Endodermal cell (in vitro differentiated cells): ENCODE data around the gene NOS3. TPM values are rescaled to one million over a fixed set of nuclear protein-coding genes. Genes with fewer than 3 reads are reported as not detected.

Source experiments
- DNase-seq: peaks from one replicate; pipeline ENCODE4 v3.0.0-alpha.2; 2017
- H3K27ac ChIP-seq: 2 replicates; pipeline ENCODE4 v1.5.1; 2013; ENCODE audit warnings: mild to moderate bottlenecking, low read depth, low read length, moderate library complexity
- H3K27me3 ChIP-seq: 2 replicates; pipeline ENCODE4 v1.6.1; 2013; ENCODE audit warnings: mild to moderate bottlenecking, low read length, moderate library complexity; ENCODE audit not compliant: insufficient read depth, control insufficient read depth, poor library complexity, severe bottlenecking
- H3K36me3 ChIP-seq: 2 replicates; pipeline ENCODE4 v1.7.0; 2013; ENCODE audit warnings: mild to moderate bottlenecking, low read length, moderate library complexity; ENCODE audit not compliant: control insufficient read depth, insufficient read depth
- H3K4me1 ChIP-seq: one replicate; pipeline ENCODE4 v1.7.0; 2013; ENCODE audit warnings: low read length; ENCODE audit not compliant: control insufficient read depth, insufficient read depth
- H3K4me3 ChIP-seq: 2 replicates; pipeline ENCODE4 v1.5.1; 2013; ENCODE audit warnings: mild to moderate bottlenecking, low read length, moderate library complexity
- H3K9ac ChIP-seq: 2 replicates; pipeline ENCODE4 v1.6.1; 2013; ENCODE audit warnings: mild to moderate bottlenecking, low read length, moderate library complexity; ENCODE audit not compliant: poor library complexity, severe bottlenecking; ENCODE audit errors: extremely low read depth
- H3K9me3 ChIP-seq: 2 replicates; pipeline ENCODE4 v1.6.1; 2013; ENCODE audit warnings: mild to moderate bottlenecking, low read length, moderate library complexity; ENCODE audit not compliant: control insufficient read depth
- H3K27ac Mint-ChIP-seq: 2 replicates; pipeline ENCODE4 v1.8.0; 2020; ENCODE audit warnings: mixed read lengths
- H3K27me3 Mint-ChIP-seq: 2 replicates; pipeline ENCODE4 v1.8.0; 2021; ENCODE audit warnings: mild to moderate bottlenecking, mixed read lengths; ENCODE audit not compliant: insufficient read depth
- H3K36me3 Mint-ChIP-seq: 2 replicates; pipeline ENCODE4 v1.8.0; 2020; ENCODE audit warnings: low read depth, mixed read lengths
- H3K4me1 Mint-ChIP-seq: 2 replicates; pipeline ENCODE4 v1.8.0; 2020; ENCODE audit warnings: mixed read lengths
- H3K4me3 Mint-ChIP-seq: 2 replicates; pipeline ENCODE4 v1.8.0; 2020; ENCODE audit warnings: mild to moderate bottlenecking, moderate library complexity, mixed read lengths
- H3K9me3 Mint-ChIP-seq: 2 replicates; pipeline ENCODE4 v1.8.0; 2020; ENCODE audit warnings: mild to moderate bottlenecking, mixed read lengths
- WGBS, 2 experiments: methylation state at CpG; one replicate each; pipeline versions ENCODE4 v1.1.5 to v1.1.7; 2013; ENCODE audit warnings: missing lambda C conversion rate in 2 of 2, mixed read lengths in 1 of 2; ENCODE audit not compliant: insufficient coverage in 1 of 2, insufficient read length in 1 of 2; 5-methylcytosine and 5-hydroxymethylcytosine counted together
- total RNA-seq, 2 donors: library from RNA; stranded (reverse); fragmentation: NEBNext Ultra II Directional in 1 of 2; extraction: Animal tissue kit (Norgen Biotek cat#: 25700) in 1 of 2; gene quantifications; 2 replicates in 1 of 2; 3 replicates in 1 of 2; pipeline ENCODE4 v1.2.1, GENCODE V29; 2021
- TF ChIP-seq, protein P1 (sequence below): fragments of 200-600 bp; sonication (generic); conservative IDR thresholded peaks from 2 replicates; pipeline ENCODE4 v1.5.0; 2021; ENCODE audit warnings: antibody characterized with exemption, mild to moderate bottlenecking

NOS3 gene
- total RNA-seq, 2 donors from 2014 or later: 2.3 to 9.1 TPM

DNA sequence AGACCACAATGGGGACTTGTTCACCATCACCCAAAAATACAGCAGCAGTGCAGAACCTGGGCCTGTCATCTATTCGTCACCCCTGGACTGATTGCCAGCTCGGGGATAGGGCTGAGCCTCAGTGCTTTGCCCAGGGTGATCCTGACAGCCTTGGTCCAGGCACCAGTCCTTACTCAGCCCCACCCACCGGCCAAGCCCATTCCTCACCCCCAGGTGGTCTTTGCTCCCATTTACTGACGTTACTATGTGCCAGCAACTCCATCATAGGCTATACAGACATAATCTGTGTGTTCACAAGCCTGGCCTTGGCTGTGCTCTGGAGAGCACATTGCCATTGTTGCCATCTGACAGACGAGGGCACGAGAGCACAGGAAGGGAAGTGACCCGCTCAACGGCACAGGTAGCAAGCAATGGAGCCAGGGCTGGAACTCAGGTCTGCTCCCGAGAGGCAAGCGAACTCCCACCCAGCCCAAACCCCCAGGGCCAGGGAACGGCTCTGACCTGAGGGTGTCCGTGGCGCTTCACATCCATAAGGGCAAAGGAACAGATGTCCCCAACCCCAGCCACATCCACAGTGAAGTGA, 26.6 kb downstream of the NOS3 start:
- no peak overlapping the region for H3K4me3 ChIP-seq

DNA sequence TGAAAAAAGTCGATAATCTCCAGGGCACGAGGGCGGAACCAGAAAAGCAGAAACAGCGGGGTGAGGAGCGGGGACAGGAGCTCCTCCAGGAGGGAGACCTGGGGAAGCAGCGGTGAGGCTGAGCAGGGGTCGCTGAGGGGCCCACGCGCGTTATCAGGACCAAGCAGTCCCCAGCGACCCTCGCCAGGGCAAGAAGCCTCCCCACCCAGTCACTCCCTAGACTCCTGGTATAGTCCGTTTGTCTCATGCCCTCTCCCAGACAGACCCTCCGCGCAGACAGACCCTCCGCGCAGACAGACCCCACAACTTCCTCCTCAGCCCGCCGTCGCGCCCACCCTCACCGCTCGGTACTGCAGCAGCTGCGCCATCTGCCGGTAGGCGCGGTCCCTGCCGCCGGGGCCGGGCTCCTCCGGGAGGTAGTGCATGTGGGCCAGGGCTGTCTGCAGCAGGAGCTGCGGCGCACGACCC, 27.2 kb downstream of the NOS3 start:
- WGBS, 2 experiments: 19 to 50% methylated on average over 5 to 34 of the region's 34 CpGs

More for the DNA sequence above, 26.6 kb downstream of the NOS3 start:
- DNase-seq: peak; percentile 51
- peaks cover 92% of the 10 kb centered on the region for H3K27me3 Mint-ChIP-seq
- H3K27ac Mint-ChIP-seq: no peak overlapping the region
- H3K4me1 Mint-ChIP-seq: peaks cover 21% of the 10 kb centered on the region
- TF ChIP-seq, protein P1, sequence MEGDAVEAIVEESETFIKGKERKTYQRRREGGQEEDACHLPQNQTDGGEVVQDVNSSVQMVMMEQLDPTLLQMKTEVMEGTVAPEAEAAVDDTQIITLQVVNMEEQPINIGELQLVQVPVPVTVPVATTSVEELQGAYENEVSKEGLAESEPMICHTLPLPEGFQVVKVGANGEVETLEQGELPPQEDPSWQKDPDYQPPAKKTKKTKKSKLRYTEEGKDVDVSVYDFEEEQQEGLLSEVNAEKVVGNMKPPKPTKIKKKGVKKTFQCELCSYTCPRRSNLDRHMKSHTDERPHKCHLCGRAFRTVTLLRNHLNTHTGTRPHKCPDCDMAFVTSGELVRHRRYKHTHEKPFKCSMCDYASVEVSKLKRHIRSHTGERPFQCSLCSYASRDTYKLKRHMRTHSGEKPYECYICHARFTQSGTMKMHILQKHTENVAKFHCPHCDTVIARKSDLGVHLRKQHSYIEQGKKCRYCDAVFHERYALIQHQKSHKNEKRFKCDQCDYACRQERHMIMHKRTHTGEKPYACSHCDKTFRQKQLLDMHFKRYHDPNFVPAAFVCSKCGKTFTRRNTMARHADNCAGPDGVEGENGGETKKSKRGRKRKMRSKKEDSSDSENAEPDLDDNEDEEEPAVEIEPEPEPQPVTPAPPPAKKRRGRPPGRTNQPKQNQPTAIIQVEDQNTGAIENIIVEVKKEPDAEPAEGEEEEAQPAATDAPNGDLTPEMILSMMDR: no peak
- H3K27ac ChIP-seq: no peak overlapping the region
- H3K36me3 Mint-ChIP-seq: no peaks in the 10 kb centered on the region
- peak overlapping the region; percentile 50 for H3K4me3 Mint-ChIP-seq
- no peaks in the 10 kb centered on the region for H3K4me1 ChIP-seq
- peaks cover 3% of the 10 kb centered on the region for H3K9me3 Mint-ChIP-seq
- H3K27me3 ChIP-seq: peaks cover 46% of the 10 kb centered on the region
- WGBS, 2 experiments: 80 to 88% methylated on average over 8 to 13 of the region's 13 CpGs
- no peak overlapping the region for H3K9ac ChIP-seq
- H3K36me3 ChIP-seq: no peaks in the 10 kb centered on the region
- H3K9me3 ChIP-seq: no peaks in the 10 kb centered on the region

DNA sequence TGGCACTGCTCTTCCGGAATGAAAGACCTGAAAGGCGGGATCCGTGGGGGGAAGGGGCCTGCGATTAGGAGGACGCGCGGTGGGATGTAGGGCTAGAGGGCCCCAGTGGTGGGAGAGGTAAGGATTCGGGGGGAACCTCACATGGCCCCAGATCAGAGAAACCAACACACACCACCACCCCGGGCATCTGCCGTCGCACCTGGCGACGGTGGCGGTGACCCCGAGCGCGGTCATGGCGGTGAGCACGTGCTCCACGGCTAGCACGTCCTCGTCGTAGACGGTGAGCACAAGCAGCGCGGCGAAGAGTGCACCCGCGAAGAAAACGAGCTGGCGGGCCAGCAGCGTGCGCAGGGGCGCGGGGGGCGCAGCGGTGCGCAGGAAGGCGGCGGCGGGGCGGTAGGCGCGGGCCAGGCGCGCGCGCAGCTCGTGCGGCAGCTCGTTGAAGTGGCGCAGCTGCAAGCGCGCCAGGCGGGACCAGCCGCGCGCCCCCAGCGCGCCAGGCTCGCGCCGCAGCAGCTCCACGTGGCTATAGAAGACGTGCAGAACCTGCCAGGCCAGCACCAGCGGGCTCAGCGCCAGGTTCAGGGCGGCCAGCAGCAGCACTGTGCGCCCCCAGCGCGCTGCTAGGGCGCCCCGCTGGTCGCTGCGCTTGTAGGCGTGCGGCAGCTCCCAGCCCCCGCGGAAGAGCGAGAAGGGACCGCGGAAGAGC, 27.8 kb downstream of the NOS3 start:
- TF ChIP-seq, protein P1: no peak
- 6 to 11% methylated on average over 29 to 79 of the region's 82 CpGs for WGBS, 2 experiments
- Histone ChIP-seq H3K4me1 (no peaks in the 10 kb centered on the region), H3K9me3 (no peaks in the 10 kb centered on the region), H3K4me3 (peak overlapping the region; percentile 47), H3K9ac (no peak overlapping the region), H3K27me3 (peaks cover 46% of the 10 kb centered on the region), H3K27ac (no peak overlapping the region), H3K36me3 (no peaks in the 10 kb centered on the region)
- DNase-seq: peak; percentile 70
- Mint-ChIP-seq H3K9me3 (peaks cover 3% of the 10 kb centered on the region), H3K27ac (no peak overlapping the region), H3K27me3 (peaks cover 92% of the 10 kb centered on the region), H3K36me3 (no peaks in the 10 kb centered on the region), H3K4me3 (peak overlapping the region; percentile 50), H3K4me1 (peaks cover 18% of the 10 kb centered on the region)

More for the DNA sequence above, 27.2 kb downstream of the NOS3 start:
- Histone ChIP-seq H3K36me3 (no peaks in the 10 kb centered on the region), H3K4me3 (no peak overlapping the region), H3K27ac (no peak overlapping the region), H3K27me3 (peaks cover 46% of the 10 kb centered on the region), H3K9me3 (no peaks in the 10 kb centered on the region), H3K9ac (no peak overlapping the region), H3K4me1 (no peaks in the 10 kb centered on the region)
- peak overlapping the region; percentile 50 for H3K4me3 Mint-ChIP-seq
- peaks cover 18% of the 10 kb centered on the region for H3K4me1 Mint-ChIP-seq
- peaks cover 3% of the 10 kb centered on the region for H3K9me3 Mint-ChIP-seq
- TF ChIP-seq, protein P1: peak; percentile 98
- H3K27ac Mint-ChIP-seq: no peak overlapping the region
- H3K27me3 Mint-ChIP-seq: peaks cover 89% of the 10 kb centered on the region
- no peaks in the 10 kb centered on the region for H3K36me3 Mint-ChIP-seq
- DNase-seq: peak; percentile 98
